Measurements from ENCODE around the gene ELAPOR1. TPM values are rescaled to one million over a fixed set of nuclear protein-coding genes. Genes with fewer than 3 reads are reported as not detected.

Gene ELAPOR1
- total and polyA plus RNA-seq, 2 of the 4 experiments (the other 2 are of a cell fraction): 0.54 to 1.6 TPM

DNA sequence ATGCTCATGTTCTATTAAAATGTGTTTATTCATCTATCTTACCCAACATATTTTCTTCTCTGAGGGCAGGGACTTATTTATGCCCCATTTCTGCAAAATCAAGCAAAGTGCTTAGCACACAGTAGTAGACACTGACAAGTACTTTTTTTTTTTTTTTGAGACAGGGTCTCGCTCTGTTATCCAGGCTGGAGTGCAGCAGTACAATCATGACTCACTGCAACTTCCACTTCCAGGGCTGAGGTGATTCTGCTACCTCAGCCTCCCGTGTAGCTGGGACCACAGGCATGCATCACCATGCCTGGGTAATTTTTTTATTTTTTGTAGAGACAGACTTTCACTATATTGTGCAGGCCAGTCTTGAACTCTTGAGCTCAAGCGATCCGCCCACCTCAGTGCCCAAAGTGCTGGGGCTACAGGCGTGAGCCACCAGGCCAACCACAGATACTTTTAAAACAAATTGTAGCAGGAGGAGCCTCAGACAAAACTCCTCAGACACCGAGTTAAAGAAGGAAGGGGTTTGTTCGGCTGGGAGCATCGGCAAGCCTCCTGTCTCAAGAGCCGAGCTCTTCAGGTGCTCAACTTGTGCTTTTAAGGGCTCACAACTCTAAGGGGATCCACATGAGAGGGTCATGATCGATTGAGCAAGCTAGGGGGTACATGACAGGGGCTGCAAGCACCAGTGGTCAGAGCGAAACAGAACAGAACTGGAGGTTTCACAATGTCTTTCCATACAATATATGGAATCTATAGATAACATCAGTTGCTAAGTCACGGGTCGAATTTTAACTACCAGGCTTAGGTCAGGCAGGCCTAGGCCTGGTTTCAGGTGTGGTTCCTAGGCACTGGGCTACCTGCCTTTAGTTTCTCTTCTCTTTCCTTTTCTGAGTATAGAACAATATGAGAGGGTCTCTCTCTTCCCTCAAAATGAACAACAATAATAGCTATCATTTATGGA is 29.1 kb upstream of the ELAPOR1 start:
- H2AK5ac ChIP-seq (ENCODE audit: low read depth, low read length): no peak overlapping the region
- no peak overlapping the region for H3K9ac ChIP-seq (ENCODE audit: low read depth, low read length)
- no peak overlapping the region for H3K4me3 ChIP-seq (ENCODE audit: insufficient read depth, low read depth, low read length)
- H3K56ac ChIP-seq (ENCODE audit: extremely low read depth, insufficient read depth, low read length): no peak overlapping the region
- TF ChIP-seq MAFK (IDR thresholded peaks at IDR 0.05; ENCODE audit: low read depth, low read length): peak; percentile 2; the same call in 1 of the 2 replicates
- TF ChIP-seq, protein P1, sequence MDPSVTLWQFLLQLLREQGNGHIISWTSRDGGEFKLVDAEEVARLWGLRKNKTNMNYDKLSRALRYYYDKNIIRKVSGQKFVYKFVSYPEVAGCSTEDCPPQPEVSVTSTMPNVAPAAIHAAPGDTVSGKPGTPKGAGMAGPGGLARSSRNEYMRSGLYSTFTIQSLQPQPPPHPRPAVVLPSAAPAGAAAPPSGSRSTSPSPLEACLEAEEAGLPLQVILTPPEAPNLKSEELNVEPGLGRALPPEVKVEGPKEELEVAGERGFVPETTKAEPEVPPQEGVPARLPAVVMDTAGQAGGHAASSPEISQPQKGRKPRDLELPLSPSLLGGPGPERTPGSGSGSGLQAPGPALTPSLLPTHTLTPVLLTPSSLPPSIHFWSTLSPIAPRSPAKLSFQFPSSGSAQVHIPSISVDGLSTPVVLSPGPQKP (IDR thresholded peaks at IDR 0.05; ENCODE audit: borderline replicate concordance, low read depth, low read length): no peak
- H4K20me1 ChIP-seq (ENCODE audit: insufficient read depth, low read length): no peaks in the 10 kb centered on the region
- peaks cover 5 to 11% of the 10 kb centered on the region in 2 experiments; a peak in 3 of 4 replicates for H3K79me1 ChIP-seq (ENCODE audit: low read depth in 1 of 2, low read length in 2 of 2)
- no peaks in the 10 kb centered on the region for H3K27me3 ChIP-seq (ENCODE audit: control insufficient read depth, insufficient read depth, low read length)
- no peaks in the 10 kb centered on the region for H3K9me3 ChIP-seq (ENCODE audit: control insufficient read depth, insufficient read depth, low read length)
- no peak overlapping the region for H2BK20ac ChIP-seq (ENCODE audit: low read depth, low read length)
- no peak overlapping the region for H2AFZ ChIP-seq (replicated peaks; ENCODE audit: low read length, poor library complexity)
- H3K27ac ChIP-seq (ENCODE audit: insufficient read depth, low read length): no peak overlapping the region
- no peak overlapping the region for H4K91ac ChIP-seq (ENCODE audit: insufficient read depth, low read depth, low read length)
- ATAC-seq (ENCODE audit: low read depth) (no peak), DNase-seq (peak; percentile 47)
- H3K4me1 ChIP-seq (ENCODE audit: control insufficient read depth, insufficient read depth, low read length): no peaks in the 10 kb centered on the region
- in situ Hi-C loops (cut with MboI; ENCODE audit: low sequenced_read_pairs) (no loop called here), intact Hi-C loops (cut with micrococcal nuclease) (no loop called here), dilution Hi-C loops (cut with HindIII; ENCODE audit: low sequenced_read_pairs, unreplicated experiment) (no loop called here)
- ChIA-PET CTCF (no interaction called here), POLR2A (ENCODE audit: unreplicated experiment) (interaction anchor here (1.1 kb wide), 1 partner anchor 9 kb away, joined by 4 read pairs; the partner anchor contains the start of gene TAF13)
- H2AK9ac ChIP-seq (replicated peaks; ENCODE audit: low read depth, low read length, poor library complexity): no peak overlapping the region
- no peak overlapping the region for H3K4me2 ChIP-seq (ENCODE audit: low read depth, low read length)
- no peak overlapping the region for H4K8ac ChIP-seq (ENCODE audit: low read depth in 2 of 2, low read length in 2 of 2)
- H3K23ac ChIP-seq (ENCODE audit: low read depth, low read length): no peak overlapping the region
- H3K4ac ChIP-seq (ENCODE audit: low read depth, low read length): no peak overlapping the region
- H2BK15ac ChIP-seq (ENCODE audit: low read depth, low read length): no peak overlapping the region
- H3K9me1 ChIP-seq (ENCODE audit: insufficient read depth, low read length): no peaks in the 10 kb centered on the region
- no peak overlapping the region; the same call in 1 of the 2 replicates for H3K14ac ChIP-seq (replicated peaks; ENCODE audit: low read depth, low read length)
- H4K5ac ChIP-seq (ENCODE audit: low read depth, low read length): no peak overlapping the region
- H2BK5ac ChIP-seq (ENCODE audit: low read depth, low read length, poor library complexity, severe bottlenecking): no peak overlapping the region
- BruUV-seq (replicated peaks): no TSS peak
- no peak overlapping the region for H3K18ac ChIP-seq (ENCODE audit: low read depth, low read length)
- H3K36me3 ChIP-seq (ENCODE audit: control insufficient read depth, insufficient read depth, low read length): no peaks in the 10 kb centered on the region
- no peak overlapping the region for H2BK120ac ChIP-seq (ENCODE audit: low read depth, low read length)
- 87% methylated on average over 3 of the region's 13 CpGs; no CpG with 5 or more reads in 1 of the 2 experiments for WGBS, 2 experiments (ENCODE audit: extremely low coverage in 2 of 2, insufficient read length in 1 of 2)

All from IMR-90 (cell line).